HEK293T (cell line): Measurements from ENCODE around the gene FMO2.

Experiments
- CTCF ChIA-PET: fragments of 350-600 bp; formaldehyde crosslinking; extraction: SDS; loops from one replicate; lab custom pipeline; 2021; ENCODE audit warnings: antibody characterized with exemption, inconsistent platforms; lab: Yijun Ruan, JAX
- POLR2A ChIA-PET: fragments of 350-600 bp; formaldehyde crosslinking; extraction: SDS; loops from one replicate; lab custom pipeline; 2020; ENCODE audit warnings: antibody characterized with exemption, inconsistent platforms; lab: Yijun Ruan, JAX
- DNase-seq: peaks from one replicate; pipeline ENCODE4 v3.0.0; 2012; ENCODE audit warnings: mixed read lengths; ENCODE audit errors: extremely low spot score
- ARNT ChIP-seq: fragments of 450-650 bp; IDR thresholded peaks from 2 replicates; pipeline ENCODE4 v1.6.1; 2017; ENCODE audit warnings: mild to moderate bottlenecking
- BHLHE40 ChIP-seq: fragments of 450-650 bp; IDR thresholded peaks from 2 replicates; pipeline ENCODE4 v1.6.1; 2016; ENCODE audit warnings: mild to moderate bottlenecking, moderate library complexity, borderline replicate concordance
- CTBP1 ChIP-seq: fragments of 450-650 bp; IDR thresholded peaks from 2 replicates; pipeline ENCODE4 v1.6.1; 2016; ENCODE audit warnings: borderline replicate concordance
- ELF4 ChIP-seq: fragments of 450-650 bp; IDR thresholded peaks from 2 replicates; pipeline ENCODE4 v1.6.1; 2017; ENCODE audit warnings: antibody characterized with exemption
- FOXA1 ChIP-seq: fragments of 450-650 bp; IDR thresholded peaks from 2 replicates; pipeline ENCODE4 v1.6.1; 2016; ENCODE audit warnings: mild to moderate bottlenecking
- FOXK2 ChIP-seq: fragments of 450-650 bp; IDR thresholded peaks from 2 replicates; pipeline ENCODE4 v1.6.1; 2016; ENCODE audit warnings: mild to moderate bottlenecking
- FOXM1 ChIP-seq: fragments of 450-650 bp; IDR thresholded peaks from 2 replicates; pipeline ENCODE4 v1.6.1; 2017; ENCODE audit warnings: mild to moderate bottlenecking, borderline replicate concordance
- HDGF ChIP-seq: fragments of 450-650 bp; IDR thresholded peaks from 2 replicates; pipeline ENCODE4 v1.6.1; 2017; ENCODE audit warnings: antibody characterized with exemption, borderline replicate concordance
- L3MBTL2 ChIP-seq: fragments of 450-650 bp; conservative IDR thresholded peaks from 2 replicates; pipeline ENCODE4 v1.6.1; 2016; ENCODE audit warnings: mild to moderate bottlenecking
- LEF1 ChIP-seq: fragments of 450-650 bp; IDR thresholded peaks from 2 replicates; pipeline ENCODE4 v1.6.1; 2017; ENCODE audit warnings: mild to moderate bottlenecking, borderline replicate concordance
- NFRKB ChIP-seq: fragments of 450-650 bp; IDR thresholded peaks from 2 replicates; pipeline ENCODE4 v1.6.1; 2016; ENCODE audit warnings: mild to moderate bottlenecking, moderate library complexity
- SP1 ChIP-seq: fragments of 450-650 bp; IDR thresholded peaks from 2 replicates; pipeline ENCODE4 v1.6.1; 2017
- SUZ12 ChIP-seq: fragments of 450-650 bp; IDR thresholded peaks from 2 replicates; pipeline ENCODE4 v1.6.1; 2016; ENCODE audit warnings: mild to moderate bottlenecking
- TARDBP ChIP-seq: fragments of 450-650 bp; IDR thresholded peaks from 2 replicates; pipeline ENCODE4 v1.6.1; 2016
- ZNF384 ChIP-seq: fragments of 450-650 bp; IDR thresholded peaks from 2 replicates; pipeline ENCODE4 v1.6.1; 2016
- TF ChIP-seq, protein P1 (sequence below): fragments of 450-650 bp; IDR thresholded peaks from 2 replicates; pipeline ENCODE4 v1.6.1; 2016

FMO2 gene

DNA sequence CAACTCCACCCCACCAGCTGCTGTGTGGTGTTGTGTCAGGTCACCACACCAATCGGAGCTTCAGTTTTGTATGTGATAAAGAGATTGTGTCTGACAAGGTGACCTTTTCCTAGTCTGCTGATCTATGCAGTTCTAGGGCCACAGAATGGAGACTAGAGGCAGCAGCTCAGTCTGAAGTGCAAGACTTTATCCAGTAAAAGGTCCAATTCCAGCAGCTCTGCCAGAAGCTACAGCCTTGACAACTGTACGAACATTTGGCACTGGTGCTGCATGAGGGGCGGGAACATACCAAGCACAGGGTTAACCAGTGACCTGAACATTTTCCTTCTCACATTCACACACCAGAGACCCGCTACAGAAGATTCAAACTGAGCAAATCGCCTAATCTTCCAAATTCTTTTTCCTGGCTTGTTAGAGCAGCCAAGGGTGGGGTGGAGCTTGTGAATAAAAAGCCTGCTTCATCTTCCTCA lies 72.5 kb downstream of the FMO2 start:
- no peak for TF ChIP-seq BHLHE40
- TF ChIP-seq ELF4, result no peak
- no peak for TF ChIP-seq LEF1
- no peak for TF ChIP-seq TARDBP
- TF ChIP-seq SP1, result no peak
- no peak for TF ChIP-seq FOXA1
- no peak for TF ChIP-seq L3MBTL2
- no peak for TF ChIP-seq ARNT
- TF ChIP-seq FOXK2, result no peak
- TF ChIP-seq ZNF384, result no peak
- TF ChIP-seq NFRKB, result no peak
- no peak for TF ChIP-seq CTBP1
- TF ChIP-seq HDGF, result no peak
- TF ChIP-seq, protein P1, sequence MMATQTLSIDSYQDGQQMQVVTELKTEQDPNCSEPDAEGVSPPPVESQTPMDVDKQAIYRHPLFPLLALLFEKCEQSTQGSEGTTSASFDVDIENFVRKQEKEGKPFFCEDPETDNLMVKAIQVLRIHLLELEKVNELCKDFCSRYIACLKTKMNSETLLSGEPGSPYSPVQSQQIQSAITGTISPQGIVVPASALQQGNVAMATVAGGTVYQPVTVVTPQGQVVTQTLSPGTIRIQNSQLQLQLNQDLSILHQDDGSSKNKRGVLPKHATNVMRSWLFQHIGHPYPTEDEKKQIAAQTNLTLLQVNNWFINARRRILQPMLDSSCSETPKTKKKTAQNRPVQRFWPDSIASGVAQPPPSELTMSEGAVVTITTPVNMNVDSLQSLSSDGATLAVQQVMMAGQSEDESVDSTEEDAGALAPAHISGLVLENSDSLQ, result no peak
- no peak for TF ChIP-seq FOXM1
- no peak for TF ChIP-seq SUZ12
- ChIA-PET POLR2A (no interaction called here), CTCF (no interaction called here)
- DNase-seq, result no peak

DNA sequence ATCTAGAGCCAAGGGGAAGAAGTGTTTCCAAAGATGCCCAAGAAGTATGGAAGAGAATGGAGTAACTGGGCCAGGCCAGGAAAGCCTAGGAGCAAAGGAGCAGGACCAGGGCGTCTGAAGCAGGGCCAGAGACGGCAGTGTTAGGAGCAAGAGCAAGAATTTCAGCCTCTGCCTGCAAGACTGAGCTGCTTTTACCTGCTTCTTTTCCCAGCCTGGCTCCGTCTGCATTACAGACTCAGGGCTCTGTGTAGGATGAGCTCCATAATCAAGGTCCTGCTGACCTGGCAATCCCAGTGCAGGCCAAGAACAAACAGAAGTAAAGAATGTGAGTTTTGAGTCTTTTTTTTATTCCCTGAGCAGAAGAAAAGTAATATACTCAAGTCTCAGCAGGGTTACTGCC lies 73.3 kb downstream of the FMO2 start:
- TF ChIP-seq SP1 (no peak), FOXA1 (no peak), FOXK2 (no peak), ELF4 (no peak), ARNT (no peak)
- DNase-seq, result no peak
- ChIA-PET POLR2A (no interaction called here), CTCF (interaction anchor here (1.5 kb wide), 1 partner anchor 13 kb away, joined by 3 read pairs; no protein-coding TSS in a partner anchor)

DNA sequence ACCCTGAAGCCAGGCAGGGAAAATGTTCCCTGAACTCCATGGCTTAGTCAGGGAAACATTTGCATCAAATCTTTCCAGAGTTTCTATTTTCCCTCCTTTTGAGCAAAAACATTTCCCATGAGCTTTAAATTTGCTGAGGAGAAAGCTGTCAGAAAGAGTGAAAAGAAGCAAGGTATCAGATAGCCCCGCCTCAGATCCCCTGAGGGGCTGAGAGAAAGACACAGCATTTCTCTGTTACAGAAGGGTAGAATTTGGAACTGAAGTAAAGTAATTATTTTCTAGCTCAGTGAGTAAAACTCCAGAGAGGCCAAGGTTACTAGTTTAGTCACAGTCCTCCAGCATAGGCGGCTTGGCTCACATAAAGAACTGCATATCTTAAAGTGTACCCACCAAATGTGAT lies 73.8 kb downstream of the FMO2 start:
- POLR2A ChIA-PET, result no interaction called here

More for the DNA sequence above, 73.8 kb downstream of the FMO2 start:
- CTCF ChIA-PET, result interaction anchor here (0.6 to 1.5 kb wide), 2 partner anchors 14 to 570 kb away, joined by 3 read pairs; no protein-coding TSS in a partner anchor
- no peak for DNase-seq
- TF ChIP-seq CTBP1 (no peak), FOXK2 (no peak), BHLHE40 (no peak), ARNT (no peak), SP1 (no peak), FOXM1 (no peak), SUZ12 (no peak), LEF1 (no peak), HDGF (no peak), FOXA1 (no peak), L3MBTL2 (no peak), NFRKB (no peak)
